Calu3 (cell line): ENCODE data around the gene PREX1. TPM values are rescaled to one million over a fixed set of nuclear protein-coding genes. Genes with fewer than 3 reads are reported as not detected.
"Not testable (repeated sequence)": the region's sequence is repeated elsewhere in the genome, so short reads cannot be mapped to it uniquely, and the experiment has no call there.

Experiments
- BruUV-seq: library from RNA; stranded (reverse); fragments of 400-500 nt; replicated peaks from 2 replicates; lab custom pipeline; 2021; lab: Mats Ljungman, UMichigan
- CTCF ChIA-PET: fragments of 300-600 bp; sonication (Branson Sonifier 250); formaldehyde crosslinking; loops from one replicate; lab custom pipeline; 2022; ENCODE audit warnings: antibody characterized with exemption; lab: Charles Lee
- DNase-seq: peaks from one replicate; pipeline ENCODE4 v3.0.0; 2022
- H3K27ac Mint-ChIP-seq: one replicate; pipeline ENCODE4 v1.8.0; 2022; ENCODE audit warnings: mixed read lengths; ENCODE audit not compliant: unreplicated experiment
- H3K27me3 Mint-ChIP-seq: one replicate; pipeline ENCODE4 v1.8.0; 2022; ENCODE audit warnings: mixed read lengths; ENCODE audit not compliant: unreplicated experiment
- H3K36me3 Mint-ChIP-seq: one replicate; pipeline ENCODE4 v1.8.0; 2022; ENCODE audit warnings: mild to moderate bottlenecking, moderate library complexity, mixed read lengths; ENCODE audit not compliant: insufficient read depth, unreplicated experiment
- H3K4me1 Mint-ChIP-seq: one replicate; pipeline ENCODE4 v1.8.0; 2022; ENCODE audit warnings: mild to moderate bottlenecking, low read depth, mixed read lengths; ENCODE audit not compliant: unreplicated experiment
- H3K4me3 Mint-ChIP-seq: one replicate; pipeline ENCODE4 v1.8.0; 2022; ENCODE audit warnings: mild to moderate bottlenecking, low read depth, moderate library complexity, mixed read lengths; ENCODE audit not compliant: unreplicated experiment
- H3K9me3 Mint-ChIP-seq: one replicate; pipeline ENCODE4 v1.8.0; 2022; ENCODE audit warnings: low read depth, mixed read lengths; ENCODE audit not compliant: unreplicated experiment
- CTCF ChIP-seq: fragments of 200-600 bp; IDR thresholded peaks from one replicate; pipeline ENCODE4 v1.8.0; 2022; ENCODE audit warnings: antibody characterized with exemption; ENCODE audit not compliant: unreplicated experiment
- intact Hi-C: fragments of 100-400 bp; cut with micrococcal nuclease; formaldehyde crosslinking; loops from one replicate; pipeline ENCODE4 v1.10.0; 2022; ENCODE audit not compliant: unreplicated experiment
- total RNA-seq: library from RNA; stranded (reverse); gene quantifications from 2 replicates; pipeline ENCODE4 v1.2.3, GENCODE V29; 2022

Gene PREX1
- total RNA-seq, 1 experiment from 2014 or later = 0.31 TPM

- CTCF ChIA-PET = interaction anchor here (0.5 kb wide), 1 partner anchor 112 kb away, joined by 13 read pairs; no protein-coding TSS in a partner anchor
- no peak for DNase-seq
- H3K4me1 Mint-ChIP-seq = no peaks in the 10 kb centered on the region
- H3K4me3 Mint-ChIP-seq = no peak overlapping the region
- H3K9me3 Mint-ChIP-seq = peaks cover 6% of the 10 kb centered on the region
- no TSS peak for BruUV-seq
- H3K27me3 Mint-ChIP-seq = peaks cover 93% of the 10 kb centered on the region
- no peak for TF ChIP-seq CTCF
- H3K27ac Mint-ChIP-seq = no peak overlapping the region
- intact Hi-C loops = no loop called here
- H3K36me3 Mint-ChIP-seq = no peaks in the 10 kb centered on the region
These were observed 51.5 kb downstream of the PREX1 start for GRCh38 chr20:48776306-48776705.

GRCh38 chr20:48775545-48775944 is 52.3 kb downstream of the PREX1 start:
- H3K9me3 Mint-ChIP-seq = not testable (repeated sequence)
- CTCF ChIA-PET = interaction anchor here (0.5 kb wide), 1 partner anchor 274 kb away, joined by 3 read pairs; no protein-coding TSS in a partner anchor

GRCh38 chr20:48774696-48775095 is 53.1 kb downstream of the PREX1 start:
- H3K4me3 Mint-ChIP-seq = no peak overlapping the region
- CTCF ChIA-PET = interaction anchor here (1.4 kb wide), 1 partner anchor 11 kb away, joined by 3 read pairs; no protein-coding TSS in a partner anchor
- intact Hi-C loops = no loop called here
- H3K36me3 Mint-ChIP-seq = no peaks in the 10 kb centered on the region
- TF ChIP-seq CTCF = no peak
- peaks cover 93% of the 10 kb centered on the region for H3K27me3 Mint-ChIP-seq
- H3K9me3 Mint-ChIP-seq = peaks cover 6% of the 10 kb centered on the region
- no peak overlapping the region for H3K27ac Mint-ChIP-seq
- no TSS peak for BruUV-seq
- peaks cover 2% of the 10 kb centered on the region for H3K4me1 Mint-ChIP-seq
- DNase-seq = no peak

More at GRCh38 chr20:48775545-48775944, 52.3 kb downstream of the PREX1 start:
- H3K27ac Mint-ChIP-seq, H3K4me3 Mint-ChIP-seq, H3K4me1 Mint-ChIP-seq, BruUV-seq, DNase-seq, H3K36me3 Mint-ChIP-seq, intact Hi-C loops: not testable (repeated sequence)
- H3K27me3 Mint-ChIP-seq = peaks cover 93% of the 10 kb centered on the region

- Mint-ChIP-seq H3K27me3 (peaks cover 93% of the 10 kb centered on the region), H3K9me3 (peaks cover 4% of the 10 kb centered on the region), H3K4me3 (no peak overlapping the region), H3K4me1 (peaks cover 7% of the 10 kb centered on the region), H3K36me3 (no peaks in the 10 kb centered on the region), H3K27ac (no peak overlapping the region)
- CTCF ChIA-PET = interaction anchor here (0.9 to 1.8 kb wide), 3 partner anchors 12 to 123 kb away, joined by 3 to 8 read pairs (median 4); no protein-coding TSS in a partner anchor
- DNase-seq = no peak
- intact Hi-C loops = no loop called here
- BruUV-seq = no TSS peak
- TF ChIP-seq CTCF = no peak
These were observed 53.9 kb downstream of the PREX1 start for GRCh38 chr20:48773837-48774418.
